NCI-H128 (cell line): ENCODE measurements around the gene SLC9A3.
"Not testable (repeated sequence)": the region's sequence is repeated elsewhere in the genome, so short reads cannot be mapped to it uniquely, and the experiment has no call there.

Experiments used
- DNase-seq: peaks from one replicate; lab custom pipeline; 2025; ENCODE audit not compliant: unreplicated experiment; lab: John Stamatoyannopoulos, UW

SLC9A3 gene

GRCh38 chr5:491119-491855 lies 33.0 kb downstream of the SLC9A3 start:
- DNase-seq, result no peak

- no peak for DNase-seq
These were observed 33.8 kb downstream of the SLC9A3 start for GRCh38 chr5:490116-491106.

GRCh38 chr5:489689-490080 lies 34.6 kb downstream of the SLC9A3 start:
- no peak for DNase-seq

GRCh38 chr5:488744-489688 lies 35.2 kb downstream of the SLC9A3 start:
- DNase-seq, result no peak

- no peak for DNase-seq
These were observed 36.0 kb downstream of the SLC9A3 start for GRCh38 chr5:488241-488640.

GRCh38 chr5:486597-486996 lies 37.7 kb downstream of the SLC9A3 start:
- not testable (repeated sequence) for DNase-seq

- DNase-seq, result no peak
These were observed 38.2 kb downstream of the SLC9A3 start for GRCh38 chr5:485946-486491.

DNA sequence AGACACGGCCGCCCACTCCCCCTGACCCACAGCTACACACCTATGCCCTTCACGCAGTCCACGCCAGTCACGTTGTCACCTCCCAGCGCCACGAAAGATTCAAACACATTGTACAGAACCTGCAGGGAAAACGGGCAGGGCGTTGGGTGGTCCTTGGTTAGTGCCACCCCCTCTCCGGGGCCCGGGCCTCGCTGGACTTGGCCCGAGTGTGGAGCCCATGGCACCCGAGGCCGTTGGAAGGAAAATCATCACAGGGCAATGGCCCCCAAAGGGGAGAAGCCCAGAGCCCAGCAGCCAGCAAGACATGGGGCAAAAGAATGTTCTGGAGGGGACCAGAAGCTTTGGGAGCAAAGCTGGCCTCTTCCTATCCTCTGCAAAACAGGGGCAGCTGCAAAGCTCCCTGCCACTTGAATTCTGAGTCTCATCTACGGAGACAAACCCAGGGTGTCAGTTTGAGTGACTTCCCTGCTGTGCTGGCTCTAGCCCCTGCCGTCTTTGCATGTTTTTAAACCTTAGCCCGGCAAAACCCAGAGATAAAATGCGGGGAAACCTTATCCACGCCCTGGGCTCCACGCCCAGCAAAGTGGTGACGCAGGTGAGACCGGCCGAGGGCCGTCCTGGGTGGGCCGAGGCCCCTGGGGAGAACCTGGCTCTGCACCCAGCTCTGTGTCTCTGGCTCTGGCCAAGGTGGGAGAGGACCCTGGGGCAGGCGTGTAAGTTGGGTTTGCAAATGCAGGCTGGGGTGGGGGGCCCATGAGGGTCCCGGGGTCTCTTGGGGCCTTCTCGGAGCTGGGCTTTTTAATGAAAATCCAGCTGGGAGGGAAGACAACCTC lies 38.9 kb downstream of the SLC9A3 start:
- DNase-seq, result no peak

DNA sequence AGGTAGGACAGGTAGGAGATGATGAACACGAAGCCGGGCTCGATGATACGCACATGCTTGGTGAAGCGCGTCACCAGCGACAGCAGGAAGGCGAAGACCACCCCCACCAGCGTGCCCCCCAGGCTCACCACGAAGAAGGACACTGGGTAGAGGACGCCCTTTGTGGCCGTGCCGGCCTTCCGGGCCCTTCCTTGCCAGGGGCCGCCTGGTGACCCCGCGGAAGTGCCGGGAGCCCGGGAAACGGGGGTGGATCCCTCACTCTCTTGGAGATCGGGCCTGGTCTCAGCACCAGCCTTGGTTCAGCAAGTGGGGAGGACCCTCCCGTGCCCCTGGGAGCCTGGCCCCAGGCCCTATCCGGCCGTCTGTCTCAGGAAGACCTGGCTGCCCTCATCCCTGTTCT lies 39.7 kb downstream of the SLC9A3 start:
- no peak for DNase-seq

- DNase-seq, result no peak
These were observed 40.7 kb downstream of the SLC9A3 start for GRCh38 chr5:483434-484140.

DNA sequence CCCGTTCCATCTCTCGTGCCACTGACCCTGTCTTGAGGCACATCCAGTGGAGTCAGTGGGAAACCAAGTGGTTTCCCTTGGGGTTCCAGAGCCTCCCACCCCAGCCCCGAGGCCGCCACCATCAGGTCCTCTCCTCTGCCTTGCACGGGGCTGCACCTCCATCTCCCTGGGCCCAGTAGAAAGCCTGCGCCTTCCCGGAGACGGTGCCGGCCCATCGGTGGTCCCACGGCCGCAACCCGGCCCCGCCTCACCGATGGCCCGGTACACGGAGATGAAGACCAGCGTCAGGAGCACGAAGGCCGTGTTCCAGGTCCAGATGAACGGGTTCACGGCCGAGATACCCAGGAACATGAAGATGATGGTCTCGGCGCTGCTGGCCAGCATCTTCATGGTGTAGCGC lies 41.2 kb downstream of the SLC9A3 start:
- no peak for DNase-seq

GRCh38 chr5:482506-482905 lies 41.7 kb downstream of the SLC9A3 start:
- DNase-seq, result no peak

DNA sequence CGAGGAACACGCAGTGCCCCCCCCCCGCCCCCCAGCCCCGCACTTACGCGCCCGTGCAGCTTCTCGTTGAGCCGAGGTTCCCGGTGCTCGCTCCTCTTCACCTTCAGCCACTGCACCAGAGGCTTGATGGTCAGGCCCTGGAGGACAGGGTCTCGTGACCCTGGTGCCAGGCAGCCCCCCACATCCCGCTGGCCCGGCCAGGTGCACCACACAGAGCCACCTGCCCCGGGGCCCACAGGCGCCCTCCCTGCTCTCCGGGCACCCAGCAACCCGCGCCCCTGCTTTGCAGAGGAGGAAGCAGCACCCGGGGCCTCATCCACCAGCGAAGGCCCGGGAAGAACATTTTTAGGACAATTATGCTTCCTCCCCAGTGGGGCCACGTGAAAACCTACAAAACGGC lies 42.2 kb downstream of the SLC9A3 start:
- DNase-seq, result no peak

GRCh38 chr5:481347-481746 lies 42.9 kb downstream of the SLC9A3 start:
- no peak for DNase-seq

DNA sequence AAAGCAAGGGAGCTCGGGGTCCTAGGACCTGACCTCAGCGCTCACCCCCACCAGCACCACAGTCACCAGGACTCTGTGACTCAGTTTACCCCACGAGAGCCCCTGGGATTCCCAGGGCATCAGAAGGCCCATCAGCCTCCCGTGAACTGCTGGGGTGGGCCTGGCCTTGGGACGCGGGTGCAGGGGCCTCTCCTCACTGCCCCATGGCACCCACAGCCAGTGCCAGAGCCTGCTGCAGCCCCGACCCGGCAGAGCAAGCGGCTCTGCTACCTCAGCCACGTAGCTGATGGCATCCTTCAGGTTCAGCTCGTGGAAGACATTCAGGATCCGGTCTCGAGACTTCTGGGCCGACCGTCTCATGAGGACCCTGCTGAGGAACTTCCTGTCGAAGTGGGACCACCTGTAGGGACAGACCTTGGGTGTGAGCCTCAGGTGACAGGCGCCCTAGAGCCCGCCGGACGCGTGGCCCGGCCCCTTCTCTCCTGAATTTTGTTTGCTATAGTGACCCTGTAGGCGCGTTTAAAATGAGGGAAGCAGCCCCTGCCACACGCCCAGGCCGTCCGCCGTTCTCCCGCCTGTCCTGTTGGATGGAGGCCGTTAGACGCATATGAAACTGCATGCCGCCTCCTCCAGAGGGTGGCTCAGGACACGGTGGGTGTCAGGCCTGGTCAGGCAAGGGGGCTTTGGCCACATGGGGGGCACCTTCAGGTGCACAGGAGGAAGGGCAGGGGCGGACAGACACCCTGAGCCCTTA lies 44.5 kb downstream of the SLC9A3 start:
- no peak for DNase-seq

DNA sequence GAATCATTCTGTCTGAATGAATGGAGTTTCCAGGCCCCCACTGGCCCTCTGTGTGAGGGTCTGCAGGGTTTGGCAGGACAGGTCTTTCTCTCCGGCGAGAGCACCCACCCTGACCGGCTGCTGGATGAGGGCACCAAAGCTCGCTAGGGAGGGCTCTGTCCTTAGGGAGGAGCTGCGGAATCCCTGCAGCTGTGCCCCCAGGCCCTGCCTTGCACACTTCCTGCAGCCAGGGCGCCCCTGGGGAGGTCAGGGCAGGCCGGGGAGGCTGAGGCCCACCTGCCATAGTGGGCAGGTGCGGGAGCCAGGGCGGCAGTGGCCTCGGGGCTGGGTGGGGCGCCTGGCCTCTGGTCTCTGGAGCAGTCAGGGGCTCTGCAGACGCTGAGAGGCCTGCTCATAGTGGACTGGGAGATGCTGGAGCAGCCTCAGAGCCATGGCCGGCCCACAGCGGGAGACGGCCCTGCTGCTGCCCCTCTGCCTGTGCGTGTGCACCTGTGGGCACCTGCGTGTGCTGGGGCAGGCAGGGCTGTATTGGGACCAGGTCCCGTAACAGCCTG lies 45.2 kb downstream of the SLC9A3 start:
- no peak for DNase-seq

GRCh38 chr5:478369-478981 lies 45.8 kb downstream of the SLC9A3 start:
- no peak for DNase-seq

- DNase-seq, result no peak
These were observed 46.4 kb downstream of the SLC9A3 start for GRCh38 chr5:477871-478270.
